ENCODE results near the gene NBDY. TPM values are rescaled to one million over a fixed set of nuclear protein-coding genes. Genes with fewer than 3 reads are reported as not detected.
"Not testable (repeated sequence)": the region's sequence is repeated elsewhere in the genome, so short reads cannot be mapped to it uniquely, and the experiment has no call there.

The NBDY gene
- total RNA-seq, 1 donor from 2014 or later = 21.4 TPM

DNA sequence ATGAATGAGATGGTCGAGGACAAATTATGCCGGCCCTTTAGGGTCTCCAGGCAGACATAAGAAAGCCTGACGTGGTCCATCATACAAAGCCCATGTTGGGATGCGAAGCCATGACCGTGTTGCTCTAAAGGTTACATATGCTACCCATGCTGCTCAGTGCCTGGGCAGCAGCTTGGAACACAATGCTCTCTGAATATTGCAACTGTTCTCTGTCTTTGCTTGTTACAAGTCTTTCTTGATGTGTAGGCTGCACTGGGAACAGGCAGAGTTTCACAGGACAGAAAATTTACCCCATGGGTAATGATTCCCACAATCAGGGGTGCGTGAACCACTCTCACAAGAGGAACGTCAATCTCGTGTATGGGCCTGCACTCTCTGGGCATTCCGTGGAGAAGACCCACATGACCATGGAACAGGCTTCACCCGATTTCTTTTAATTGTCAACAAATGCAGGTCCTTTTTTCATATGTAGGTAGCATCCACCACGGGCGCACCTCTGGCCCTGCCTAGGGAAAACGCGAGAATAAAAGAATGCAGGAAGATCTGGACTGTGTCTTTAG is 66.3 kb downstream of the NBDY start:
- ATAC-seq = no peak
- no peak for DNase-seq (ENCODE audit: missing footprints)
- intact Hi-C loops (cut with DNase I) = no loop called here

DNA sequence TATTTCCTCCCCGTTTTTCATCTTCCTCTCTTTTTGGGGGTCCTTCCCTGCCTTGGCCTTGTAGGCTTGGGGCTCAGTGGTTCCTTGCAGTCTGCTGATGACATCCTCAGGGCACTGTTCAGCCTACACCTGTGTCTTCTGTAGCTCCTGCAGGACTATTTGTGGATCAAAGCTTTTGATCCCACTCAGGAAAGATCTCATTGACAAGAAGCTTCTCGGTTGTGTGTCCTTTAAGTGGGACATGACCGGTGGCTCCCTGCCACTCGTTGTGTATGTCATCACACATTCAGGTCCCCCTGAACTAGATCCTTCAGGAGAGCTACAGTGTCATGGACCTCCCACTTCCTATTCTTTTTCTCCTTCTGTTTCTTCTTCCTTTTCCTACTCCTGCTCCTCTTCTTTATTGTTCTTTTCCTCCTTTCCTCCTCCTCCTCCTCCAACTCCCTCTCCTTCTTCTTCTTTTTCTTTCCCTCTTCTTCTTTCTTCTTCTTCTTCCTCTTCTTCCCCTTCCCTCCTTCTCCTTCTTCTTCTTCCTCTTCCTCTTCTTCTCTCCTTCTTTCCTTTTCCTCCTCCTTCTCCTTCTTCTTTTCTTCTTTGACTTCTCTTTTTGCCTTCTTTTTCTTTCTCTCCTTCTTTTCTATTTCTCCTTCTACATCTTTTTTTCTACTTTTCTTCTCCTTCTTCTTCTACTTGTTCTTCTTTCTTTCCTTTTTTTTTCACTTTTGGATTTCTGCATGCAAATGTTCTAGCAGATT is 67.8 kb downstream of the NBDY start:
- DNase-seq (ENCODE audit: missing footprints) (no peak), ATAC-seq (no peak)
- intact Hi-C loops (cut with DNase I) = no loop called here

DNA sequence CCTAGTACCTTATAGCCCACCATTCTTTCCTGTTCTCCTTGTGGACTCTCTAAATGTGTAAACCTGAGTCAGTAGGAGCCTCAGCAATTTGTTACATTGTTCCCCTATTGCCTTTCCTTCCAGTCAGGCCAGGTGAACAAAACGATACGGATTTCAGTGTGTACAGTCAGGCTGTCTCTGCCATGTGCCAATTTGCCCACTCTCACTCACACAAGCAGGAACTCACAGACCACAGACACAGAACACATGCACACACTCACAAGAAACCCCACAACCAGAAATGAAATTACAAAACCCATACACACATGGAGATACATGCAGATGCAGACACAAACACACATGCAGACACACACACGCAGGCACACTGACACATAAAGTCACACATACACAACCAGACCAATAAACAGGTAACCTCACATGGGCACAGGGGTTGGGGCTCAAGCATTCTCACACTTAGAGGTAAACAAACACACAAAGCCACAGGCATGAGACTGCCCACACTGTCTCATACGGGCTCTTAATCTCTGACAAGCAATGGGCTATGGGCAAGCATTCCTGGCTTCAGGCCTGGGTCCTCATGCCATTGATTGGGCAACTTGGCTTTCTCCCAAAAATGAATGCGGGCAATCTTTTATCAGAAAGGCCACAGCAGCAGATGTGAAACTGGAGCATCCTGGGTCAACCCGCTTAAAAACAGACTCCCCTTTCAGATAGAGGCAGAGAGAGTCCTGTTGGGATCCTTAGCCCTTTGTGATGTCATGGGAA is 68.7 kb downstream of the NBDY start:
- ATAC-seq (peak; percentile 50), DNase-seq (ENCODE audit: missing footprints) (no peak)
- intact Hi-C loops (cut with DNase I) = no loop called here

DNA sequence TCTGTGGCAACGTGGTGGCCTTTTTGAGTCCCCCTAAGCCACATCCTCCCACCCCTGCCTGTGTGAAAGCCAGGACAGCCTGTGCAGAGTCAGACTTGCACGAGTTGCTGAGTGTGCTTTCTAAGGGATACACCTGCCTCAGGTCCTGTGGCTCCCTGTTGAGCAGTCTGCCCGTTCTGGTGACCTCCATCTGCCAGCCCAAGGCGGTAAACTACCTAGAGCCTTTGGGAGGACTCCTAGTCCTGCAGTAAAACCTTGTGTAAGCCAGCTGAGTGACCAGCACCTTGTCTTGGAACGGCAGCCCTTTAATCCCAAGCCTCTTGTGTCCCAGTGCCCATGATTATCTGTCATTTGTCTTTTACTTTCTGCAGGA is 69.3 kb downstream of the NBDY start:
- ATAC-seq (no peak), DNase-seq (ENCODE audit: missing footprints) (no peak)
- intact Hi-C loops (cut with DNase I) = no loop called here

DNA sequence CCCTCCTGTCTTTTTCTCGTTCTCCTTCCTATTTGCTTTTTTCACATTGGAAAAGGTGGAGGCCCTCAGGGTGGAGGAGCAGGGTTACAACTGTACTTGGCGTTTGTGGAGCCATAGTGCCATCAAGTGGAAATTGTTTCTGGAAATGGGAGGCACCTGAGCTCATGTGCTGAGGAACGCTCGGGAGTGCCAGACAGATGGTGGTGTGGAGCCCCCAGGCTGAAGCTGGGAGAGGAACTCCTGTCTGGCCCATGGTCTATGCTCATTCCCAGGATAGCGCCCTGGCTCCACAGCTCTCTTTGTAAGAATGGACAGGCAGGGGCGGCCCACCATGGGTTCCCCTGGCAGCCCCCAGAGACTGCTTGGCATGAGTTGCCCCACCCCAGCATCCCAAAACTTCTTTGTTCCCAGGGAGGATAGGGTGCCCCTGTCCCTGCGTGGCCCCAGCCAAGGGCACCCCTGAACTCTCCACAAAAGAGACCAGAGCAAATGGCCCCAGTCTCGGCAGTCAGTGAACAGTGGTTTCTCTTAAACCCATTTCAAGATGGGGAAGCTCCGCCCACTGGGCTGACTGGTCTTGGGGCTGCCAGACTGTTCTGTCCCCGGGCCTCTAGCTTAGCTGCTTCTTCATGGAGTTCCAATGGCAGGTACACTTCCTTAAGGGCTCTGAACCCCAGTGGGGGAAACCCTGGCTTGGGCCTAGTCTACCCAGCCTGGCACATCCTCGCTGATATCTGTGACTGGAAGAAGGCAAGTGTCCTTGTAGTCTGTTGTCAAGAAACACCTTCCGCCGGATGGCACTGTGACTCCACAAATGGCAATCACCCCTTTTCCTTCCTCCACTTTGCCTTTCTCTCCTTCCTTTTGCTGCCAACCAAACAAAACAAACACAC is 70.1 kb downstream of the NBDY start:
- no peak for DNase-seq (ENCODE audit: missing footprints)
- no peak for ATAC-seq
- intact Hi-C loops (cut with DNase I) = no loop called here

DNA sequence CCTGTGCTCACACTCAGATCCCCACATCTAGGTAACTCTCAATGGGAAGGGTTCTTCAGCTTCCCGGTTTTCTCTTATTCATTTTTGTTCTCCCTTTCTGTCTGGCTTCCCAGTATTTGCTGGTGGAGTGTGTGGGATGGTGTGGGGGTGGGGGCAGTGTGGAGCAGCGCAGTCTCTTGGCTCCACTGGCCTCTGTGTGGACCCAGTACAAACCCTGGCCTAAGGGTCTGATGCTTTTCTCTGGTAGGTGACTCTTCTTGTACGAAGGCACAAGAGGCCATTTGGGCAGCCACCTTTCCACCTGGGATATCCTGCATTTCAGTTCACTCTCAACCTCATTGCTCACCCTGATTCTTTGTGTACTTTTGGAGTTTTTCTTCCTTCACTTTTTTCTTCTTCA is 71.3 kb downstream of the NBDY start:
- intact Hi-C loops (cut with DNase I) = no loop called here
- ATAC-seq (no peak), DNase-seq (ENCODE audit: missing footprints) (no peak)

DNA sequence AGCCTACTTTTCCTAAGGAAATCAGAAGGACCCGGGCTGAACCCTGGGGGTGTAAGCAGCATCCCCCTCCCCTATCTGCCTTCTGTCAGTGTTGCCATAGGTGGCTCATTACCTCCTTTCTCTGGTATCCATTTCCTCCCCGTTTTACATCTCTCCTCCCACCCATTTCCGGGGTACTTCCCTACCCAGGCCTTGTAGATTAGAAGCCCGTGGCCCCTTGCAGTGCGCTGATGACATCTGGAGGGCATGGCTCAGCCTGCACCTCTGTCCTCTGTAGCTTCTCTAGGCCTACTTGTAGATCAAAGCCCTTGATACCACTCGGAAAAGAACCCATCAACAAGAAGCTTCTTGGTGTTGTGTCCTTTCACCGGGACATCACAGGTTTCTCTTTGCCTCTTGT is 71.8 kb downstream of the NBDY start:
- no peak for ATAC-seq
- intact Hi-C loops (cut with DNase I) = no loop called here
- DNase-seq (ENCODE audit: missing footprints) = no peak

DNA sequence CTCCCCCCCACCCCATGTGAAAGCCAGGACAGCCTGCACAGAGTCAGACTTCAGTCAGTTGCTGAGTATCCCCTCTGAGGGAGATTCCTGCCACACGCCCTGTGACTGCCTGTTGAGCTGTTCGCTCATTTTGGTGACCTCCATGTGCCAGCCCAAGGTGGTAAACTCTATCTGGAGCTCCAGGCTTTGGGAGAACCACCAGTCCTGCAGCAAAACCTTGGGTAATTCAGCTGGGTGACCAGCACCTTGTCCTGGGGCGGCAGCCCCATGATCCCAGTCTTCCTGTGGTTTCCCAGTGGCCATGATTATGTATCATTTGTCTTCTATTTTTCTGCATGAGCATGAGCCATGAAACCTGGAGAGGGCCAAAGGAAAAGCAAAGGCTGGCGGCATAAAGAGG is 73.4 kb downstream of the NBDY start:
- ATAC-seq (no peak), DNase-seq (ENCODE audit: missing footprints) (no peak)
- intact Hi-C loops (cut with DNase I) = no loop called here

DNA sequence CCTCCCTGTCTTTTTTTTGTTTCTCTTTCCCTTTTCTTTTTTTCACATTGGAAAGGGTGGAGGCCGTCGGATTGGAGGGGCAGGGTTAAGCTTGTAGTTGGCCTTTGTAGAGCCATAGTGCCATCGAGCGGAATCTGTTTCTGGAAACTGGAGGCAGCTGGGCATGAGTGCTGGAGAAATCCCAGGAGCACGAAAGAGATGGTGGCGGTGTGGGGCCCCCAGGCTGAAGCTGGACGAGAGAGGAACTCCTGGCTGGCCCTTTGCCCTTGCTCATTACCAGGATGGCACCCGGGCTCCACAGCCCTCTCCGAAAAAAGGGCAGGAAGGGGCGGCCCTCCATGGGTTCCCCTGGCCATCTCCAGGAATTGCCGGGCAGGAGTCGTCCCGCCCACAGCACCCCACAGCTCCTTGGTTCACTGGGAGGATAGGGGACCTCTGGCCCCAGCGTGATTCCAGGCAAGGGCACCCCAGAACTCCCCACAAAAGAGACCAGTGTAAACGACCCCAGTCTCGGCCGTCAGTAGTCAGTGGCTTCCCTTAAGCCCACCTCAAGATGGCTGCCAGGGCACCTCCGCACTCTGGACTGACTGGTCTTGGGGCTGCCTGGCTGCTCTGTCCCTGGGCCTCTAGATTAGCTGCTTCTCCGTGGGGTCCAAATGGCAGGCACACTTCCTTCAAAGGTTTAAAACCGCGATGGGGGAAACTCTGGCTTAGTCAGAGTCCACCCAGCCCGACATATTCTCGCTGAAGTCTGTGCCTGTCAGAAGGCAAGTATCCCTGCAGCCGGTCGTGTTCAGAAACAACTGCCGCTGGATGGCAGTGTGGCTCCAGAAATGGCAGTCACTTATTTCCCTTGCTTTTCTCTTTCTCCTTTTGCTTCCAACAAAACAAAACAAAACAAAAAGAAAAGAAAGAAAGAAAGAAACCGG is 74.1 kb downstream of the NBDY start:
- ATAC-seq (peak; percentile 57), DNase-seq (ENCODE audit: missing footprints) (no peak)
- intact Hi-C loops (cut with DNase I) = no loop called here

DNA sequence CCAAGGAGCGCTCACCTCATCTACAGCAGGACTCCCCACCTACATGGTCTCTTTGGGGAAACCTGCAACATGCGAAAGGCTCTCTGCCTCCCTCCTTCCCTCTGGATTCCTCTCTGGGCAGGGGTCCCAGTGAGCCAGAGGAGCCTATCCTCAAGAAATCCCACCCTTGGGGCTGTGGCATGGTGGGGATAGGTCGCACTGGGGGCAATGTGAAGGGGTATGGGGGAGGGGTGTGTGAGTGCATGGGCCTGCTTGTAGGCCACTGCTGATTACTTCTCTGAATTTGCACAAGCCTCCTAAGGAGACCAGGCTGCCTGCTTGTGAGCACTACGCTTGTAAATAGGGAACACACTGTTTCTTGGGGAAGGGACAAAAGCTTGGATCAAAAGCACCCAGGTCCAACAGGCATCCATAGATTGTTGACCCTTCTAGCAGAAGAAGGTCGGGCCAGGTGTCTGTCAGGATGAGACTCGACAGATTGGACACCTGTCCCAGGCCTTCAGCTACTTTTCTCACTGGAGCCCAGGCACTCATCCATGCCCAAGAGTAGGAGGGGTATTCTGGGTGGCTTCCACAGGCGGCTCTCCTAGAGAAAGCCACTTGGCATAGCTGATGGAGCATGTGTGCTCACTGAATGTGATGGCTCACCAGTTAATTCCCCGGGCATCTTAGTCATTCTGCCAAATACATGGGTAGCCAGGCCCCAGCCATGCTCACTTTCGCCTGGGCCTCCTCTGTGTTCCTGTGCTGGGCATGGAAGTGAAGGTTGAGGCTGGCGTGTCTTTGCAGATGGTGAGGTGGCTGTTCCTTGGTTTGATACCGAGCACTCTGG is 75.0 kb downstream of the NBDY start:
- DNase-seq (ENCODE audit: missing footprints) (no peak), ATAC-seq (no peak)
- intact Hi-C loops (cut with DNase I) = no loop called here

DNA sequence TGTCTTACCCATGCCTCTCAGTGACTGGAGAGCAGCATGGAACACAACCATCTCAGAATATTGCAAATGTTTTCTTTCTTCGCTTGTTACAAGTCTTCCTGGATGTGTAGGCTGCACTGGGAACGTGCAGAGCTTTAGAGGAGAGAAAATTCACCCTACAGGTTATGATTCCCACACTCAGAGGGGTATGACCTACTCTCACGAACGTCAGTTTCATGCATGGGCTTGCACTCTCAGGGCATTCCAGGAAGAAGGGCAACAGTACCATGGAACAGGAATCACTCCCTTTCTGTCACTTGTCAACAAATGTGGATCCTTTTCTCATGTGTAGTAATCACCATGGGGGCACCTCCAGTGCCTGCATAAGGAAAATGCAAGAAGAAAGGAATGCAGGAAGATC is 75.8 kb downstream of the NBDY start:
- intact Hi-C loops (cut with DNase I) = no loop called here

DNA sequence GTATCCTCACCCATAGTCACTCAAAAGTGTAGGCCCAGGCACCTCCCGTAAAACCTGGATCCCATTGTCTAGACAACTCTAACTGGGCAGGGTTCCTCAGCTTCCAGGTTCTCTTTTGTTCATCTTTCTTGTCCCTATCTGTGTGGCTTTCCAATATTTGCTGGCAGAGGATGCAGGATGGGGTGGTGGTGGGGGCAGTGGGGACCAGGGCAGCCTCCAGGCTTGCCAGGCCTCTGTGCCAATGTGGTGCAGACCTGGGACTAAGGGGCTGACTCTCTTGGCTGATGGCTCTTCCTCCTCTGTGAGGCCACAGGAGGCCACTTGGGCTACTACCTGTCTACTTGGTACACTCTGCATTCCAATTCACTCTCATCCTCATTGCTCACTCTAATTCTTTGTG is 76.4 kb downstream of the NBDY start:
- intact Hi-C loops (cut with DNase I) = no loop called here
- DNase-seq (ENCODE audit: missing footprints) (no peak), ATAC-seq (no peak)

More for the DNA sequence above, 75.8 kb downstream of the NBDY start:
- ATAC-seq (no peak), DNase-seq (ENCODE audit: missing footprints) (no peak)

DNA sequence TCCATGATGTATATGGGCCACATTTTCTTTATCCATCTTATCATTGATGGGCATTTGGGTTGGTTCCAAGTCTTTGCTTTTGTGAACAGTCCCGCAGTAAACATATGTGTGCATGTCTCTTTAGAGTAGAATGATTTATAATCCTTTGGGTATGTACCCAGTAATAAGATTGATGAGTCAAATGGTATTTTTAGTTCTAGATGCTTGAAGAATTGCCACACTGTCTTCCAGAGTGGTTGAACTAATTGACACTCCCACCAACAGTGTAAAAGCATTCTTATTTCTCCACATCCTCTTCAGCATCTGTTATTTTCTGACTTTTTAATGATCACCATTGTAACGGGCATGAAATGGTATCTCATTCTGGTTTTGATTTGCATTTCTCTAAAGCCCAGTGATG is 77.1 kb downstream of the NBDY start:
- ATAC-seq; DNase-seq (ENCODE audit: missing footprints); intact Hi-C loops (cut with DNase I): not testable (repeated sequence)

DNA sequence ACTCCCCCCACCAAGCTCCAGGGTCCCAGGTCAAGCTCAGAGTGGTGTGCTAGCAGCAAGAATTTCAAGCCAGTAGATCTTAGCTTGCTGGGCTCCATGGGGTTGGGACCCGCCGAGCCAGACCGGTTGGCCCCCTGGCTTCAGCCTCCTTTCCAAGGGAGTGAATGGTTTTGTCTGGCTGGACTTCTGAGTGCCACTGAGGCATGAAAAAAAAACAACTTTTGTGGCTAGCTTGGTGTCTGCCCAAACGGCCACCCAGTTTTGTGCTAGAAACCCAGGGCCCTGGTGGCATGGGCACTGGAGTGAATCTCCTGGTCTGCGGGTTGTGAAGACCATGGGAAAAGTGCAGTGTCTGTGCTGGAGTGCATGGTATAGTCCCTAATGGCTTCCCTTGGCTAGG is 82.6 kb downstream of the NBDY start:
- ATAC-seq (no peak), DNase-seq (ENCODE audit: missing footprints) (no peak)
- intact Hi-C loops (cut with DNase I) = no loop called here

DNA sequence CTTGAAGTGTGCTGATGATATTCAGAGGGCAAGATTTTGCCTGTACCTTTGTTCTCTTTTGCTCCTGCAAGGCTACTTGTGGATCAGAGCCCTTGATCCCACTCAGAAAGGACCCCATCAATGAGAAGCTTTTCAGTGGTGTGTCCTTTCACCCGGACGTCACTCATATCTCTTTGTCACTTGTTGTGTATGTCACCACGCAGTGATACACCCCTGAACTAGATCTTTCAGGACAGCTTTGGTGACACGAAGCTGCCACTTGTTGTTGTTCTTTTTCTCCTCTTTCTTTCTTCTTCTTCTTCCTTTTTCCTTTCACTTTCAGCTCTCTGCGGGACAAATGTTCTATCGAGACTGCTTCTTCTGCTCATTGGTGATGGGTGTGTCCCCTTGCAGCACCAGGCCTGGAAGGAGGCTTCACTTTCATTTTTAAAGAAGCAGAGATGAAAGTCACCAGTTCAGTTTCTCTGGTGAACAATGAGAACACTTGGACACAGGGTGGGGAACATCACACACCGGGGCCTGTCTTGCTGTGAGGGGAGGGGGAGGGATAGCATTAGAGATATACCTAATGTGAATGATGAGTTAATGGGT is 83.6 kb downstream of the NBDY start:
- DNase-seq (ENCODE audit: missing footprints) (no peak), ATAC-seq (peak; percentile 56)
- intact Hi-C loops (cut with DNase I) = no loop called here

DNA sequence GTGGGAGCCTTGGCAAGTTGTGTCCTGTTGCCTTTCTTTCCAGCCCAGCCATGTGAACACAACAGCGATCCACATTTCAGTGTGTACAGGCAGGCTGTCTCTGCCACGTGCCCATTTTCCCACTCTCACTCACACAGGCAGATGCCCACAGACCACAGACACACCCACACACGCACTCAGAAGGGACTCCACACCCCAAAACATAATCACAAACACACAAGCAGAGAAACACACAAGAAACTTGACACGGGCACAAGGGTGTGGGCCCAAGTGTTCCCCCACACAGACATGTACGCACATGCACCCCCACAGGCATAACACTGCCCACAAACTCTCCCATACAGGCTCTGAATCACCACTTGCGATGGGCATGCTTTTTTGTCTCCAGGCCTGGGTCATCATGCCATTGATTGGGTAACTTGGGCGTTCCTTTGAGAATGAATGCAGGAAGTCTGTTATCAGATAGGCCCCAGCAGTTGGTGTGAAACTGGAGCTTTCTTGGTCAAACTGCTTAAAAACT is 84.3 kb downstream of the NBDY start:
- intact Hi-C loops (cut with DNase I) = no loop called here
- no peak for DNase-seq (ENCODE audit: missing footprints)
- ATAC-seq = peak; percentile 80

DNA sequence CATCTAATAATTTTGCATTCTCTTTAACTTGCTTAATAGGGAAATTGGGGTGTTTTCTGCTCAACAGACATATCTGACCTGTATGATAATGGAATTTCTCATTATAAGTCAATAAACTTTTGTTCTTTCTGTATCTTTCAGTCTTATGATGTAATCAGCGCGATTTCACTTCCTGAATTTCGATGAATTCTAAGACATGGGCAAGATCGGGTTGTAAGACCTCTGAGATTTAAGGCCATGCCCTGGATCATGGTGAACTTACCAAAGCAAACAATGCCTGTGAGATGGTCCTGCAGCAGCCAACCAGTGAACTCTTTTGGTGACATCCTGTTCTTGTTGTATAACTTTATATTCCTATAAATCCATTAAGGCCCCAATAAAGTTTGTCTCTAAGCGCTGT is 88.1 kb downstream of the NBDY start:
- no peak for DNase-seq (ENCODE audit: missing footprints)
- ATAC-seq = no peak
- intact Hi-C loops (cut with DNase I) = no loop called here
